HG02943 (cell line): Measurements from ENCODE around the gene NKX1-2.

Source experiments
- ATAC-seq: cut with Tn5 transposase; IDR thresholded peaks from one replicate; pipeline ENCODE4 v1.9.1; 2021; ENCODE audit warnings: mild to moderate bottlenecking, low read depth, moderate library complexity; ENCODE audit not compliant: unreplicated experiment

Gene NKX1-2

GRCh38 chr10:124450012-124450782 lies at the start of gene NKX1-2:
TSS of gene NKX1-2 (minus strand) at chr10:124450035. CDS start at chr10:124449943, 92 bp downstream.
- ATAC-seq, result no peak

- ATAC-seq, result no peak
Observed at GRCh38 chr10:124498056-124498455, 48.2 kb upstream of the NKX1-2 start.

- ATAC-seq, result no peak
Observed at GRCh38 chr10:124497196-124497881, 47.5 kb upstream of the NKX1-2 start.

- no peak for ATAC-seq
Observed at GRCh38 chr10:124496620-124497019, 46.8 kb upstream of the NKX1-2 start.

GRCh38 chr10:124496150-124496549 lies 46.3 kb upstream of the NKX1-2 start:
- ATAC-seq, result no peak

- no peak for ATAC-seq
Observed at GRCh38 chr10:124495725-124496124, 45.9 kb upstream of the NKX1-2 start.

GRCh38 chr10:124495162-124495561 lies 45.3 kb upstream of the NKX1-2 start:
- ATAC-seq, result no peak

- ATAC-seq, result no peak
Observed at GRCh38 chr10:124494046-124494807, 44.4 kb upstream of the NKX1-2 start.

- no peak for ATAC-seq
Observed at GRCh38 chr10:124493214-124493882, 43.5 kb upstream of the NKX1-2 start.

GRCh38 chr10:124492266-124492665 lies 42.4 kb upstream of the NKX1-2 start:
- no peak for ATAC-seq

- no peak for ATAC-seq
Observed at GRCh38 chr10:124491105-124491504, 41.3 kb upstream of the NKX1-2 start.

GRCh38 chr10:124486635-124487034 lies 36.8 kb upstream of the NKX1-2 start:
- ATAC-seq, result no peak

GRCh38 chr10:124484661-124485060 lies 34.8 kb upstream of the NKX1-2 start:
- ATAC-seq, result no peak

GRCh38 chr10:124484031-124484430 lies 34.2 kb upstream of the NKX1-2 start:
- ATAC-seq, result no peak

- ATAC-seq, result no peak
Observed at GRCh38 chr10:124482876-124483275, 33.0 kb upstream of the NKX1-2 start.

- no peak for ATAC-seq
Observed at GRCh38 chr10:124482236-124482800, 32.5 kb upstream of the NKX1-2 start.

- ATAC-seq, result no peak
Observed at GRCh38 chr10:124481717-124482116, 31.9 kb upstream of the NKX1-2 start.

GRCh38 chr10:124480860-124481259 lies 31.0 kb upstream of the NKX1-2 start:
- no peak for ATAC-seq

- ATAC-seq, result no peak
Observed at GRCh38 chr10:124478515-124478914, 28.7 kb upstream of the NKX1-2 start.

GRCh38 chr10:124477614-124478363 lies 28.0 kb upstream of the NKX1-2 start:
- no peak for ATAC-seq
